Measurements from ENCODE around the gene ANKS6. TPM values are rescaled to one million over a fixed set of nuclear protein-coding genes. Genes with fewer than 3 reads are reported as not detected.

ANKS6 gene
- total RNA-seq, result 11.3 TPM

DNA sequence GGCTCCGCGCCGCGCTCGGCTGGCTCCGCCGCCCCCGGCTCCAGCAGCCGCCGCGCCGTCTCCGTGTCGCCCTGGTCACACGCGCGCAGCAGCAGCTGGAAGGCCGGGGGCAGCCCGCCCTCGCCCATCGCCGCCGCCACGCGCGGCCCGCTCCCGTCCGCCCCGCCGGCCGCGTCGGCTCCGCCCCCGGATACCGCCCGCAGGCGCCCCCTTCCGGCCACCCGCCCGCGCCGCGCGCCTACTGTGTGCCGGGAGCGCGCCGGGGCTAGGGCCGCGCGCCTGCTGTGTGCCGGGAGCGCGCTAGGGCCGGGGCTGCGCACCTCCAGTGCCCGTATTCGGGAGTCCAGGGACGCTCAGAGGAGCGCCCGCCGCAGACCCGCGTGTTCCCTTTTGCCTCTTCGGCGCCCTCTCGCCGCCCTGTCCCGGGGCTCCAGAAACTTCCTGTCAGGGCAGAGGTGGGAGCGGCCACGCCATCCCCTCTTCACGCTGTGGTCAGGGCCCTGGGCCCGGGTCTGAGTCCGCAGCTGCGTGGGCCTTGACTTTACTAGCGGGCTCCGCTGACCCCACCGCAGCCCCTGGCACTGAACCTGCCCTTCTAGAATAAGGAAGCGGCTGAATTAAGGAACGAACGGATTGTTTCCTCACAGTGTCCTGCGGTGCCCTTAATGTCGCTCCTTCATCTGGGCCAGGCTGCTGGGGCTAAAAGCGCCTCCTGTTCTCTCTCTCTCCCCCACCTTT lies at the start of gene ANKS6:
TSS of gene ANKS6 (minus strand) at position 192 of the 738 bp plus-strand sequence. CDS start at position 128, 64 bp downstream.

GRCh38 chr9:98807070-98807813 lies 10.9 kb upstream of the ANKS6 start, which contains the start of gene GALNT12:
Gene GALNT12 (plus strand): TSS chr9:98807670. CDS start chr9:98807699, 29 bp downstream.

GRCh38 chr9:98708933-98709911 lies 87.1 kb downstream of the ANKS6 start, which contains the start of gene GABBR2:
Gene GABBR2 (minus strand): TSS chr9:98708935. CDS start chr9:98708737, 198 bp downstream.

Other genes with a start within 250 kb of the ANKS6 start
- 68.9 TPM for gene GABBR2, start 87.6 kb downstream of the ANKS6 start, total RNA-seq
- gene GALNT12, start 11.1 kb upstream of the ANKS6 start, total RNA-seq, result 1.9 TPM
- 11.3 TPM for gene COL15A1, start 147.4 kb upstream of the ANKS6 start, total RNA-seq

Data from parietal lobe (tissue), 1 donor.